HEK293T (cell line): Measurements from ENCODE around the gene FIGNL2.

Source experiments
- BHLHE40 ChIP-seq: fragments of 450-650 bp; IDR thresholded peaks from 2 replicates; pipeline ENCODE4 v1.6.1; 2016; ENCODE audit warnings: mild to moderate bottlenecking, moderate library complexity, borderline replicate concordance
- CTBP1 ChIP-seq: fragments of 450-650 bp; IDR thresholded peaks from 2 replicates; pipeline ENCODE4 v1.6.1; 2016; ENCODE audit warnings: borderline replicate concordance
- FOXA1 ChIP-seq: fragments of 450-650 bp; IDR thresholded peaks from 2 replicates; pipeline ENCODE4 v1.6.1; 2016; ENCODE audit warnings: mild to moderate bottlenecking
- FOXK2 ChIP-seq: fragments of 450-650 bp; IDR thresholded peaks from 2 replicates; pipeline ENCODE4 v1.6.1; 2016; ENCODE audit warnings: mild to moderate bottlenecking
- FOXM1 ChIP-seq: fragments of 450-650 bp; IDR thresholded peaks from 2 replicates; pipeline ENCODE4 v1.6.1; 2017; ENCODE audit warnings: mild to moderate bottlenecking, borderline replicate concordance
- HDGF ChIP-seq: fragments of 450-650 bp; IDR thresholded peaks from 2 replicates; pipeline ENCODE4 v1.6.1; 2017; ENCODE audit warnings: antibody characterized with exemption, borderline replicate concordance
- NFRKB ChIP-seq: fragments of 450-650 bp; IDR thresholded peaks from 2 replicates; pipeline ENCODE4 v1.6.1; 2016; ENCODE audit warnings: mild to moderate bottlenecking, moderate library complexity
- SP1 ChIP-seq: fragments of 450-650 bp; IDR thresholded peaks from 2 replicates; pipeline ENCODE4 v1.6.1; 2017
- SUZ12 ChIP-seq: fragments of 450-650 bp; IDR thresholded peaks from 2 replicates; pipeline ENCODE4 v1.6.1; 2016; ENCODE audit warnings: mild to moderate bottlenecking
- TARDBP ChIP-seq: fragments of 450-650 bp; IDR thresholded peaks from 2 replicates; pipeline ENCODE4 v1.6.1; 2016
- ZNF384 ChIP-seq: fragments of 450-650 bp; IDR thresholded peaks from 2 replicates; pipeline ENCODE4 v1.6.1; 2016

DNA sequence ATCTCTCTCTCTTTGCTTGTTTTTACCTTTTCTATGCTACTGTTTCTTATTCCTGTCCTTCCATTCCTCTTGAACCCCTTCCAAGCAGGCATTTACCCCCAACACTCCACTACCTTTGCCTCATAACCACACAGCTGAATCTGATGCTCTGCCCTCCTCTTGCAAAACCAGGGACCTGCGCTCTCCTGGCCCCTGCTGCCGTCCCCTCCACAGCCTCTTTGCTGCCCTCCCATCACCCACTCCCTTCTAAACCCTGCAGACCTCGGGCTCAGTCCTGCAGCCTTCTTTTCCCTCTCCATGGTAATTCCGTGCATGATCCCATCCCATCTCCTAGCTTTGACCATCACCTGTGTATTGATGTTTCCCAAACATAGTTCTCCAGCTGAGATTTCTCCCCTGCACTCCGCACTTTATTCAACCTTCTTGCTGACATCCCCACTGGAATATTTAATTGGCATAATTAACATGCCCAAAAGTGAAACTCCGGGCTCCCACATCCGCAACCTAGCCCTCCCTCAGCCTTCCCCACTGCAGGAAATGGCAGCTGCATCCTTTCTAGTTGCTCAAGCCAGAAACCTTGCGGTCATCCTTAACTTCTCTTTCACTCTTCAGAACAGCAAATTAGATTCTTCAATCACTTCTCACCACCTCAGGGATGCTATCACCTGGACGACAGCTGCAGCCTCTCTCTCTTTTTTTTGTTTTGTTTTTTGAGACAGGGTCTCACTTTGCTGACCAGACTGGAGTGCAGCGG lies 16.0 kb downstream of the FIGNL2 start:
- no peak for TF ChIP-seq ZNF384
- no peak for TF ChIP-seq FOXM1
- TF ChIP-seq BHLHE40 = no peak
- no peak for TF ChIP-seq TARDBP
- TF ChIP-seq NFRKB = no peak
- no peak for TF ChIP-seq FOXA1
- no peak for TF ChIP-seq SP1
- TF ChIP-seq FOXK2 = no peak
- no peak for TF ChIP-seq HDGF
- no peak for TF ChIP-seq CTBP1
- TF ChIP-seq SUZ12 = no peak
